ENCODE results near the gene TMEM271. TPM values are rescaled to one million over a fixed set of nuclear protein-coding genes. Genes with fewer than 3 reads are reported as not detected.

Gene TMEM271
- total and polyA plus RNA-seq, 2 donors (not counting 3 experiments of a cell fraction or from before 2014, with no cell fraction given), result not detected

DNA sequence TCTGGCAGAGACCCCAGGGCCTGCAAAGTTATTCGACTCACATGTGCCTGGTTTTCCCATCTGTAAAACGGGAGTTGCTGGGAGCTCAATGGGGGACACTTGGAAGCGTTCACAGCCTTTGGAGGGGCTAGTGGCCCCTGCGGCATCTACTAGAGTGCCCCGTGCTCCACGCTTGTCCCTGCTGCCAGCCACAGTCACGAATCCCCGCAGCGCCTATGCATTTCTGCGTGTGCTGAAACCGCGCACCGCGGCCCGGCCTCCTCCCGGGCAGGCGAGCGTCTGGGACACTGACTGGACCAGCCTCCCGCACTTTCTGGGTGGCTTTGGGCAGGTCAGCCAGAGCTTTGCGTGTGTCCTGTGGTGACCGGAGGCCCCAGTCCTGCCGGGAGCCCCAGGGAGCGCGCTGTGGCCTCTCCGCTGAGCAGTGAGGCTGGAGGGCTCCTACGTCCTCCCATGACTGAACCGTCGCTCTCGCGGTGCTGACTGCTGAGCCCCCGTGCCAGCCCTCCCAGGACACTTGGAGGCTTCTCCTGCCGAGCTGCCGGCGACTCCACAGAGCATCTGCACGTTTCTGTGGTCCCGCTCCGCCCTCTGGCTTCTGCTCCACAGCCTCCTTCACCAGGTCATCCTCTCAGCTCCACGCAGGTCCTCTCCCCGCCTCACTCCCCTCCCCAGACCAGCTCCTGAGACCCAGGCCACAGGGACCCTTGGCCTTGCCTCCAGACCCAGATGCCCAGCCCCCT lies 40.7 kb downstream of the TMEM271 start:
- H3K9me3 ChIP-seq (replicated peaks; ENCODE audit: control insufficient read depth, insufficient read depth, low read length), result no peaks in the 10 kb centered on the region
- peaks cover 0 to 37% of the 10 kb centered on the region in 2 experiments for H3K36me3 ChIP-seq (ENCODE audit: control insufficient read depth in 2 of 2, extremely low read depth in 1 of 2, insufficient read depth in 2 of 2, low read length in 2 of 2)
- H4K20me1 ChIP-seq (replicated peaks; ENCODE audit: control insufficient read depth, extremely low read depth, insufficient read depth, low read length), result no peaks in the 10 kb centered on the region
- DNase-seq (ENCODE audit: low read depth, low spot score) (no peak), FAIRE-seq (no peak)
- BruUV-seq (replicated peaks), result no TSS peak
- H3K27me3 ChIP-seq (ENCODE audit: control insufficient read depth in 2 of 2, insufficient read depth in 2 of 2, low read length in 2 of 2), result no peaks in the 10 kb centered on the region
- dilution Hi-C loops (cut with MboI; ENCODE audit: extremely low pct_ligation_motif_present, low sequenced_read_pairs), result no loop called here
- no peaks in the 10 kb centered on the region for H3K79me2 ChIP-seq (ENCODE audit: control insufficient read depth, insufficient read depth, low read length)
- intact Hi-C loops (cut with micrococcal nuclease), result no loop called here
- no peaks in the 10 kb centered on the region for H3K9me1 ChIP-seq (replicated peaks; ENCODE audit: control insufficient read depth, extremely low read depth, insufficient read depth, low read length)
- H3K4me2 ChIP-seq (ENCODE audit: insufficient read depth, low read length), result no peak overlapping the region
- TF ChIP-seq POLR2AphosphoS5 (IDR thresholded peaks at IDR 0.05; ENCODE audit: insufficient read depth, low read depth, low read length) (no peak), GATA2 (IDR thresholded peaks at IDR 0.05; ENCODE audit: insufficient read depth, insufficient read length, low read depth, low read length) (no peak)
- TF ChIP-seq, protein P1, sequence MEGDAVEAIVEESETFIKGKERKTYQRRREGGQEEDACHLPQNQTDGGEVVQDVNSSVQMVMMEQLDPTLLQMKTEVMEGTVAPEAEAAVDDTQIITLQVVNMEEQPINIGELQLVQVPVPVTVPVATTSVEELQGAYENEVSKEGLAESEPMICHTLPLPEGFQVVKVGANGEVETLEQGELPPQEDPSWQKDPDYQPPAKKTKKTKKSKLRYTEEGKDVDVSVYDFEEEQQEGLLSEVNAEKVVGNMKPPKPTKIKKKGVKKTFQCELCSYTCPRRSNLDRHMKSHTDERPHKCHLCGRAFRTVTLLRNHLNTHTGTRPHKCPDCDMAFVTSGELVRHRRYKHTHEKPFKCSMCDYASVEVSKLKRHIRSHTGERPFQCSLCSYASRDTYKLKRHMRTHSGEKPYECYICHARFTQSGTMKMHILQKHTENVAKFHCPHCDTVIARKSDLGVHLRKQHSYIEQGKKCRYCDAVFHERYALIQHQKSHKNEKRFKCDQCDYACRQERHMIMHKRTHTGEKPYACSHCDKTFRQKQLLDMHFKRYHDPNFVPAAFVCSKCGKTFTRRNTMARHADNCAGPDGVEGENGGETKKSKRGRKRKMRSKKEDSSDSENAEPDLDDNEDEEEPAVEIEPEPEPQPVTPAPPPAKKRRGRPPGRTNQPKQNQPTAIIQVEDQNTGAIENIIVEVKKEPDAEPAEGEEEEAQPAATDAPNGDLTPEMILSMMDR (IDR thresholded peaks at IDR 0.05; ENCODE audit: extremely low read depth in 1 of 2, insufficient read depth in 1 of 2, low read depth in 1 of 2, low read length in 2 of 2), result no peak
- H3K27ac ChIP-seq (ENCODE audit: insufficient read depth, low read depth, low read length), result no peak overlapping the region
- ChIA-PET CTCF (no interaction called here), POLR2A (no interaction called here)
- H3K9ac ChIP-seq (replicated peaks; ENCODE audit: extremely low read depth, insufficient read depth, low read length), result no peak overlapping the region
- H3K4me3 ChIP-seq (replicated peaks in 1 of 3; ENCODE audit: insufficient read depth in 1 of 3, low read depth in 1 of 3, low read length in 3 of 3), result no peak overlapping the region
- no peaks in the 10 kb centered on the region for H3K4me1 ChIP-seq (ENCODE audit: control insufficient read depth, extremely low read depth, insufficient read depth, low read length)
- no peak overlapping the region for H2AFZ ChIP-seq (ENCODE audit: low read depth, low read length)

- FAIRE-seq (no peak), DNase-seq (ENCODE audit: low read depth, low spot score) (no peak)
- Histone ChIP-seq H3K36me3 (ENCODE audit: control insufficient read depth in 2 of 2, extremely low read depth in 1 of 2, insufficient read depth in 2 of 2, low read length in 2 of 2) (peaks cover 0 to 41% of the 10 kb centered on the region in 2 experiments), H3K27ac (ENCODE audit: insufficient read depth, low read depth, low read length) (no peak overlapping the region), H3K4me2 (ENCODE audit: insufficient read depth, low read length) (no peak overlapping the region), H2AFZ (ENCODE audit: low read depth, low read length) (no peak overlapping the region), H3K9me3 (replicated peaks; ENCODE audit: control insufficient read depth, insufficient read depth, low read length) (no peaks in the 10 kb centered on the region), H3K79me2 (ENCODE audit: control insufficient read depth, insufficient read depth, low read length) (no peaks in the 10 kb centered on the region), H3K4me3 (replicated peaks in 1 of 3; ENCODE audit: insufficient read depth in 1 of 3, low read depth in 1 of 3, low read length in 3 of 3) (no peak overlapping the region), H4K20me1 (replicated peaks; ENCODE audit: control insufficient read depth, extremely low read depth, insufficient read depth, low read length) (no peaks in the 10 kb centered on the region), H3K27me3 (ENCODE audit: control insufficient read depth in 2 of 2, insufficient read depth in 2 of 2, low read length in 2 of 2) (no peaks in the 10 kb centered on the region), H3K4me1 (ENCODE audit: control insufficient read depth, extremely low read depth, insufficient read depth, low read length) (no peaks in the 10 kb centered on the region), H3K9me1 (replicated peaks; ENCODE audit: control insufficient read depth, extremely low read depth, insufficient read depth, low read length) (no peaks in the 10 kb centered on the region), H3K9ac (replicated peaks; ENCODE audit: extremely low read depth, insufficient read depth, low read length) (no peak overlapping the region)
- CTCF ChIA-PET, result no interaction called here
- POLR2A ChIA-PET, result no interaction called here
- TF ChIP-seq MYC (IDR thresholded peaks at IDR 0.05; ENCODE audit: low read depth, low read length) (no peak), POLR2AphosphoS5 (IDR thresholded peaks at IDR 0.05; ENCODE audit: insufficient read depth, low read depth, low read length) (no peak), JUN (IDR thresholded peaks at IDR 0.05; ENCODE audit: borderline replicate concordance, insufficient read depth, insufficient read length, low read depth) (no peak), EZH2 (IDR thresholded peaks at IDR 0.05; ENCODE audit: borderline replicate concordance, low read depth, low read length, severe bottlenecking) (no peak), GATA2 (IDR thresholded peaks at IDR 0.05; ENCODE audit: insufficient read depth, insufficient read length, low read depth, low read length) (no peak), MAX (IDR thresholded peaks at IDR 0.05; ENCODE audit: insufficient read depth, insufficient read length) (no peak), POLR2A (IDR thresholded peaks at IDR 0.05; ENCODE audit: low read depth, low read length) (no peak), FOS (IDR thresholded peaks at IDR 0.05; ENCODE audit: borderline replicate concordance, insufficient read depth, low read length) (no peak)
- TF ChIP-seq, protein P1 (IDR thresholded peaks at IDR 0.05; ENCODE audit: extremely low read depth in 1 of 2, insufficient read depth in 1 of 2, low read depth in 1 of 2, low read length in 2 of 2), result no peak
- dilution Hi-C loops (cut with MboI; ENCODE audit: extremely low pct_ligation_motif_present, low sequenced_read_pairs) (no loop called here), intact Hi-C loops (cut with micrococcal nuclease) (no loop called here)
- no TSS peak for BruUV-seq (replicated peaks)
Measured at GRCh38 chr4:534576-535151, 41.4 kb downstream of the TMEM271 start.

Data from endothelial cell of umbilical vein (primary cell).